PC-3 (cell line): ENCODE data around the gene RPS6KC1. TPM values are rescaled to one million over a fixed set of nuclear protein-coding genes. Genes with fewer than 3 reads are reported as not detected.
A peak's percentile ranks its signal among the peaks of the same experiment; 100 is the strongest.

ENCODE experiments used
- ATAC-seq: fragments of 200-7000 bp; cut with Tn5 transposase; 2 replicates; pipeline ENCODE4 v1.9.1; 2020; ENCODE audit warnings: mild to moderate bottlenecking, moderate library complexity
- BruUV-seq: library from RNA; stranded (reverse); fragments of 400-500 nt; replicated peaks from 2 replicates; lab custom pipeline; 2021; lab: Mats Ljungman, UMichigan
- CTCF ChIA-PET: fragments of 300-600 bp; sonication (Branson Sonifier 250); formaldehyde crosslinking; loops from one replicate; lab custom pipeline; 2022; ENCODE audit warnings: antibody characterized with exemption; lab: Charles Lee
- POLR2A ChIA-PET: fragments of 300-600 bp; sonication (Branson Sonifier 250); formaldehyde crosslinking; loops from one replicate; lab custom pipeline; 2022; ENCODE audit warnings: antibody characterized with exemption; ENCODE audit not compliant: unreplicated experiment; lab: Charles Lee
- DNase-seq: peaks from one replicate; pipeline ENCODE4 v3.0.0-alpha.2; 2015
- H2AFZ ChIP-seq: fragments of 300-600 bp; sonication (generic); 2 replicates; pipeline ENCODE4 v1.6.0; 2016; ENCODE audit warnings: antibody characterized with exemption, low read length
- H3F3A ChIP-seq: fragments of 300-600 bp; sonication (generic); one replicate; pipeline ENCODE4 v1.6.0; 2017; ENCODE audit warnings: antibody characterized with exemption, low read length, control low read depth, mild to moderate bottlenecking; ENCODE audit not compliant: unreplicated experiment
- H3K27ac ChIP-seq: fragments of 300-600 bp; sonication (generic); 2 replicates; pipeline ENCODE4 v1.5.1; 2016; ENCODE audit warnings: mild to moderate bottlenecking, low read length
- H3K27me3 ChIP-seq: fragments of 300-600 bp; sonication (generic); 2 replicates; pipeline ENCODE4 v1.6.1; 2016; ENCODE audit warnings: low read length, mixed read lengths
- H3K36me3 ChIP-seq: fragments of 300-600 bp; sonication (generic); 2 replicates; pipeline ENCODE4 v1.6.1; 2016; ENCODE audit warnings: low read depth, mixed run types, low read length, mixed read lengths
- H3K4me1 ChIP-seq: fragments of 300-600 bp; sonication (generic); 2 replicates; pipeline ENCODE4 v1.5.1; 2016; ENCODE audit warnings: low read length; ENCODE audit not compliant: insufficient read depth
- H3K4me2 ChIP-seq: fragments of 300-600 bp; sonication (generic); 2 replicates; pipeline ENCODE4 v1.6.0; 2016; ENCODE audit warnings: low read length
- H3K4me3 ChIP-seq: fragments of 300-600 bp; sonication (generic); 2 replicates; pipeline ENCODE4 v1.5.1; 2016; ENCODE audit warnings: mild to moderate bottlenecking, low read length, mixed read lengths
- H3K79me2 ChIP-seq: fragments of 300-600 bp; sonication (generic); 2 replicates; pipeline ENCODE4 v1.6.1; 2017; ENCODE audit warnings: low read length, mixed read lengths
- H3K9ac ChIP-seq: fragments of 300-600 bp; sonication (generic); 2 replicates; pipeline ENCODE4 v1.6.0; 2016; ENCODE audit warnings: mild to moderate bottlenecking, low read length
- H3K9me2 ChIP-seq: fragments of 300-600 bp; sonication (generic); replicated peaks from 2 replicates; pipeline ENCODE4 v1.6.1; 2016; ENCODE audit warnings: mixed run types, low read length, mixed read lengths
- H3K9me3 ChIP-seq: fragments of 300-600 bp; sonication (generic); 2 replicates; pipeline ENCODE4 v1.6.1; 2016; ENCODE audit warnings: low read length, mixed read lengths
- H4K20me1 ChIP-seq: fragments of 300-600 bp; sonication (generic); 2 replicates; pipeline ENCODE4 v1.6.1; 2016; ENCODE audit warnings: low read length, mixed read lengths
- EZH2 ChIP-seq: fragments of 300-600 bp; sonication (generic); IDR thresholded peaks from one replicate; pipeline ENCODE4 v1.6.1; 2017; ENCODE audit warnings: antibody characterized with exemption, mild to moderate bottlenecking, low read length; ENCODE audit not compliant: unreplicated experiment
- EZH2phosphoT487 ChIP-seq: fragments of 300-600 bp; sonication (generic); IDR thresholded peaks from 2 replicates; pipeline ENCODE4 v1.6.1; 2018; ENCODE audit warnings: mild to moderate bottlenecking, antibody characterized with exemption, low read length, borderline replicate concordance
- intact Hi-C: fragments of 100-400 bp; cut with micrococcal nuclease; formaldehyde crosslinking; loops from 2 replicates; pipeline ENCODE4 v1.9.0; 2023
- total RNA-seq: library from RNA; depleted of rRNA; stranded (reverse); fragments of >200 nt; gene quantifications from 2 replicates; pipeline ENCODE4 v1.2.3, GENCODE V29; 2014
- TF ChIP-seq, protein P1 (sequence below): fragments of 300-600 bp; sonication (generic); conservative IDR thresholded peaks from 2 replicates; pipeline ENCODE4 v1.5.1; 2017; ENCODE audit warnings: antibody characterized with exemption, low read depth, mild to moderate bottlenecking, low read length

RPS6KC1 gene
- total RNA-seq, 1 experiment from 2014 or later, result 21.1 TPM

DNA sequence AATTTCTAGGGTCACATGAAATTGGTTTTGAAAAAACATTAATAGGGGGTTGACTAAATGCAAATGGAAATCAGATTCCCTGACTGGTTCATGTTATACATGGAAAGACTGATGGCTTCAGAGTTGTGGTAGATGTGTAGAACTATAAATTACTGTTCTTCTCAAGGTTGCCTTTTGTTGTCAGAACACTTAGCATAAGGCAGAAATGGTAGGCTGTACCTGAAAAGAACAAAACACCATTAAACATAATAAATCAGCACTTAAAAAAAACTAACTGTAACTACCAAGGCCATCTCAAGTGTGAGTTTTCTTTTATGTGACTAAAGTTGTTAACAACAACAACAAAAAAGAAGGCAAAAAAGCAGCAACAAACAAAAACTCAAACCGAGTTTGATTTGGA is 111.8 kb downstream of the RPS6KC1 start:
- Histone ChIP-seq H3K4me3 (no peak overlapping the region), H3K9me3 (no peaks in the 10 kb centered on the region), H3K27me3 (no peaks in the 10 kb centered on the region), H3K27ac (no peak overlapping the region), H3K79me2 (no peaks in the 10 kb centered on the region), H3K9ac (no peak overlapping the region), H3K36me3 (no peaks in the 10 kb centered on the region), H3K4me2 (no peak overlapping the region), H4K20me1 (no peaks in the 10 kb centered on the region), H2AFZ (no peak overlapping the region), H3F3A (no peaks in the 10 kb centered on the region), H3K9me2 (no peaks in the 10 kb centered on the region), H3K4me1 (no peaks in the 10 kb centered on the region)
- intact Hi-C loops, result no loop called here
- no TSS peak for BruUV-seq
- DNase-seq, result no peak
- POLR2A ChIA-PET, result no interaction called here
- TF ChIP-seq, protein P1, sequence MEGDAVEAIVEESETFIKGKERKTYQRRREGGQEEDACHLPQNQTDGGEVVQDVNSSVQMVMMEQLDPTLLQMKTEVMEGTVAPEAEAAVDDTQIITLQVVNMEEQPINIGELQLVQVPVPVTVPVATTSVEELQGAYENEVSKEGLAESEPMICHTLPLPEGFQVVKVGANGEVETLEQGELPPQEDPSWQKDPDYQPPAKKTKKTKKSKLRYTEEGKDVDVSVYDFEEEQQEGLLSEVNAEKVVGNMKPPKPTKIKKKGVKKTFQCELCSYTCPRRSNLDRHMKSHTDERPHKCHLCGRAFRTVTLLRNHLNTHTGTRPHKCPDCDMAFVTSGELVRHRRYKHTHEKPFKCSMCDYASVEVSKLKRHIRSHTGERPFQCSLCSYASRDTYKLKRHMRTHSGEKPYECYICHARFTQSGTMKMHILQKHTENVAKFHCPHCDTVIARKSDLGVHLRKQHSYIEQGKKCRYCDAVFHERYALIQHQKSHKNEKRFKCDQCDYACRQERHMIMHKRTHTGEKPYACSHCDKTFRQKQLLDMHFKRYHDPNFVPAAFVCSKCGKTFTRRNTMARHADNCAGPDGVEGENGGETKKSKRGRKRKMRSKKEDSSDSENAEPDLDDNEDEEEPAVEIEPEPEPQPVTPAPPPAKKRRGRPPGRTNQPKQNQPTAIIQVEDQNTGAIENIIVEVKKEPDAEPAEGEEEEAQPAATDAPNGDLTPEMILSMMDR, result no peak
- TF ChIP-seq EZH2 (no peak), EZH2phosphoT487 (no peak)
- ATAC-seq, result no peak
- CTCF ChIA-PET, result no interaction called here

DNA sequence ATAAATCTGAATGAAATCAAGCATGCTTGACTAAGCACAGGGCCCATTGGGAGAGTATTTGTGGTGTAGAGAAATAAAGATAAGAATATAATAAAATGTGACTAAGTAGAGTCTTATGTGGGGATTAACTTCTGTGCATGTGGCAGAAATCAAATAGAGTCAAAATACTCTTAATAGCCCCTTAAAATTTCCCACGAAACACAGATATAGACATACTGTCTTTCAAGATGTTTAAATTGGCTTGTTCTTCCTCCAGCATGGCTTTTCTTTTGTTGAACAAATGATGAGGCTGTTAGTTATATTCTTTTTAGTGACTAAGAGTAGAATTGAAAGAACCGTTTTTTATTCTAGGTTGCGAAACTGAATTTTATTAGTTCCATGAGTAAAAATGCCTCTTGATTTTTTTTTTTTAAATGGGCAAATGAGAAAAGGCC is 112.3 kb downstream of the RPS6KC1 start:
- H3K4me3 ChIP-seq, result no peak overlapping the region
- H2AFZ ChIP-seq, result no peak overlapping the region
- no peak overlapping the region for H3K27ac ChIP-seq
- ATAC-seq, result peak; percentile 24; the same call in 1 of the 2 replicates
- TF ChIP-seq, protein P1, result no peak
- no peak for TF ChIP-seq EZH2phosphoT487
- no peak for TF ChIP-seq EZH2
- DNase-seq, result peak; percentile 27
- H3K79me2 ChIP-seq, result no peaks in the 10 kb centered on the region
- no peaks in the 10 kb centered on the region for H3K9me3 ChIP-seq
- no peaks in the 10 kb centered on the region for H3K36me3 ChIP-seq
- ChIA-PET CTCF (no interaction called here), POLR2A (no interaction called here)
- H4K20me1 ChIP-seq, result no peaks in the 10 kb centered on the region
- H3F3A ChIP-seq, result no peaks in the 10 kb centered on the region
- H3K9ac ChIP-seq, result no peak overlapping the region
- no peaks in the 10 kb centered on the region for H3K9me2 ChIP-seq
- intact Hi-C loops, result no loop called here
- H3K4me1 ChIP-seq, result no peaks in the 10 kb centered on the region
- H3K4me2 ChIP-seq, result no peak overlapping the region
- H3K27me3 ChIP-seq, result no peaks in the 10 kb centered on the region
- BruUV-seq, result no TSS peak

DNA sequence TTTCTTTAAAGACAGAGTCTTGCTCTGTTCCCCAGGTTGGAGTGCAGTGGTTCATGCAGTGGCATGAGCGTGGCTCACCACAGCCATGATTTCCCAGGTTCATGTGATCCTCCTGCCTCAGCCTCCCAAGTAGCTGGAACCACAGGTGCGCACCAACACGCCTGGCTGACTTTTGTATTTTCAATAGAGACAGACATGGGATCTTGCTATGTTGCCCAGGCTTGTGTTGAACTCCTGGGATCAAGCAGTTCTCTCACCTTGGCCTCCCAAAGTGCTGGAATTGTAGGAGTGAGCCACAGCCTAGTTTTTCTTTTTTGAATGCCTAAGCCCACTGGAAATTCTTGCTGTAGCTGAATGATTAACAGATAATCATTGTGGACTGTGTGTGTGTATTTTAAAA is 113.5 kb downstream of the RPS6KC1 start:
- Histone ChIP-seq H3K9me3 (no peaks in the 10 kb centered on the region), H3K4me3 (no peak overlapping the region), H3K27me3 (no peaks in the 10 kb centered on the region), H3K36me3 (no peaks in the 10 kb centered on the region), H3K27ac (no peak overlapping the region), H3K79me2 (no peaks in the 10 kb centered on the region), H3F3A (no peaks in the 10 kb centered on the region), H2AFZ (no peak overlapping the region), H4K20me1 (no peaks in the 10 kb centered on the region), H3K4me1 (no peaks in the 10 kb centered on the region), H3K4me2 (no peak overlapping the region), H3K9me2 (no peaks in the 10 kb centered on the region), H3K9ac (no peak overlapping the region)
- TF ChIP-seq EZH2phosphoT487 (no peak), EZH2 (no peak)
- TF ChIP-seq, protein P1, result no peak
- BruUV-seq, result no TSS peak
- POLR2A ChIA-PET, result no interaction called here
- DNase-seq (no peak), ATAC-seq (no peak)
- CTCF ChIA-PET, result no interaction called here
- intact Hi-C loops, result no loop called here
